ENCODE data around the gene PRPF6. TPM values are rescaled to one million over a fixed set of nuclear protein-coding genes. Genes with fewer than 3 reads are reported as not detected.

Gene PRPF6
- total and polyA plus RNA-seq, 2 of the 13 experiments (the other 11 are each of a cell fraction or from before 2014, with no cell fraction given): 63.7 to 101 TPM

- TF ChIP-seq ZNF503 (CRISPR knock-in tag; IDR thresholded peaks at IDR 0.05) (0 out of 2 replicates have a peak, but pooled peaks have one; percentile 31), FOXO4 (CRISPR knock-in tag; conservative IDR thresholded peaks at IDR 0.05) (peak; percentile 94; the same call in 1 of the 2 replicates), ARHGAP35 (CRISPR knock-in tag; IDR thresholded peaks at IDR 0.05; ENCODE audit: borderline replicate concordance) (0 out of 2 replicates have a peak, but pooled peaks have one; percentile 52), ZNF605 (CRISPR knock-in tag; IDR thresholded peaks at IDR 0.05) (peak; percentile 36), RAD21 (CRISPR knock-in tag; IDR thresholded peaks at IDR 0.05) (peak; percentile 37; the same call in 1 of the 2 replicates), ARNTL (CRISPR knock-in tag; IDR thresholded peaks at IDR 0.05) (peak; percentile 86), GFI1 (CRISPR knock-in tag; IDR thresholded peaks at IDR 0.05; ENCODE audit: borderline replicate concordance) (0 out of 2 replicates have a peak, but pooled peaks have one; percentile 43), ZSCAN22 (CRISPR knock-in tag; IDR thresholded peaks at IDR 0.05) (0 out of 2 replicates have a peak, but pooled peaks have one; percentile 58), ATF7-NPFF (CRISPR knock-in tag; IDR thresholded peaks at IDR 0.05; ENCODE audit: low read depth) (peak; percentile 84), KDM2A (CRISPR knock-in tag; IDR thresholded peaks at IDR 0.05; ENCODE audit: borderline replicate concordance, low read depth) (peak; percentile 85; the same call in 1 of the 2 replicates), AKAP8 (CRISPR knock-in tag; IDR thresholded peaks at IDR 0.05) (peak; percentile 32), SP1 (IDR thresholded peaks at IDR 0.05) (no peak), SP1 (CRISPR knock-in tag; IDR thresholded peaks at IDR 0.05) (no peak), ZBTB3 (CRISPR knock-in tag; IDR thresholded peaks at IDR 0.05; ENCODE audit: borderline replicate concordance, low read depth) (no peak), NFE2L2 (IDR thresholded peaks at IDR 0.05; ENCODE audit: low read length) (no peak), ZNF383 (CRISPR knock-in tag; IDR thresholded peaks at IDR 0.05; ENCODE audit: borderline replicate concordance) (no peak; the same call in 1 of the 2 replicates), ZNF609 (CRISPR knock-in tag; IDR thresholded peaks at IDR 0.05; ENCODE audit: borderline replicate concordance) (peak; percentile 81; the same call in 1 of the 2 replicates), SOX5 (CRISPR knock-in tag; IDR thresholded peaks at IDR 0.05; ENCODE audit: borderline replicate concordance) (peak; percentile 45; the same call in 1 of the 2 replicates), IKZF4 (CRISPR knock-in tag; IDR thresholded peaks at IDR 0.05; ENCODE audit: borderline replicate concordance, low read depth, not compliant biosample characterization) (peak; percentile 24), NFATC3 (CRISPR knock-in tag; IDR thresholded peaks at IDR 0.05) (0 out of 2 replicates have a peak, but pooled peaks have one; percentile 65), ZNF33B (CRISPR knock-in tag; IDR thresholded peaks at IDR 0.05) (no peak; the same call in 1 of the 2 replicates), SATB2 (CRISPR knock-in tag; IDR thresholded peaks at IDR 0.05) (no peak)
These were observed 60.3 kb downstream of the PRPF6 start (continued) for GRCh38 chr20:64041040-64041780.

Measured in HepG2 (cell line).